Neural cell (in vitro differentiated cells): ENCODE data around the gene SLC16A4.
"Not testable (repeated sequence)": the region's sequence is repeated elsewhere in the genome, so short reads cannot be mapped to it uniquely, and the experiment has no call there.

ENCODE experiments used
- EP300 ChIP-seq: fragments of 450-650 bp; conservative IDR thresholded peaks from 2 replicates; pipeline ENCODE4 v1.6.1; 2014; ENCODE audit warnings: antibody characterized with exemption, mild to moderate bottlenecking, moderate library complexity; ENCODE audit not compliant: poor library complexity, severe bottlenecking
- EZH2 ChIP-seq: fragments of 200-600, 300-800 bp; shearing (Covaris generic), sonication (generic); IDR thresholded peaks from 2 replicates; pipeline ENCODE4 v1.6.1; 2014; ENCODE audit warnings: antibody characterized with exemption, low read length, borderline replicate concordance, mild to moderate bottlenecking; ENCODE audit not compliant: insufficient read depth, poor library complexity, severe bottlenecking
- POLR2AphosphoS5 ChIP-seq: IDR thresholded peaks from 2 replicates; pipeline ENCODE4 v1.6.1; 2012
- RAD21 ChIP-seq: fragments of 450-650 bp; conservative IDR thresholded peaks from 2 replicates; pipeline ENCODE4 v1.6.1; 2014; ENCODE audit warnings: antibody characterized with exemption, mild to moderate bottlenecking, moderate library complexity
- SMC3 ChIP-seq: fragments of 450-650 bp; conservative IDR thresholded peaks from 2 replicates; pipeline ENCODE4 v1.6.1; 2014; ENCODE audit warnings: antibody characterized with exemption, mild to moderate bottlenecking, moderate library complexity; ENCODE audit not compliant: poor library complexity
- TAF1 ChIP-seq: IDR thresholded peaks from 2 replicates; pipeline ENCODE4 v1.6.1; 2012; ENCODE audit warnings: low read depth
- TF ChIP-seq, protein P1 (sequence below): fragments of 450-650 bp; IDR thresholded peaks from 2 replicates; pipeline ENCODE4 v1.5.1; 2014; ENCODE audit warnings: antibody characterized with exemption, mild to moderate bottlenecking, moderate library complexity; ENCODE audit not compliant: poor library complexity, severe bottlenecking
- TF ChIP-seq, protein P2 (sequence below): IDR thresholded peaks from 2 replicates; pipeline ENCODE4 v1.6.1; 2012; ENCODE audit warnings: borderline replicate concordance

DNA sequence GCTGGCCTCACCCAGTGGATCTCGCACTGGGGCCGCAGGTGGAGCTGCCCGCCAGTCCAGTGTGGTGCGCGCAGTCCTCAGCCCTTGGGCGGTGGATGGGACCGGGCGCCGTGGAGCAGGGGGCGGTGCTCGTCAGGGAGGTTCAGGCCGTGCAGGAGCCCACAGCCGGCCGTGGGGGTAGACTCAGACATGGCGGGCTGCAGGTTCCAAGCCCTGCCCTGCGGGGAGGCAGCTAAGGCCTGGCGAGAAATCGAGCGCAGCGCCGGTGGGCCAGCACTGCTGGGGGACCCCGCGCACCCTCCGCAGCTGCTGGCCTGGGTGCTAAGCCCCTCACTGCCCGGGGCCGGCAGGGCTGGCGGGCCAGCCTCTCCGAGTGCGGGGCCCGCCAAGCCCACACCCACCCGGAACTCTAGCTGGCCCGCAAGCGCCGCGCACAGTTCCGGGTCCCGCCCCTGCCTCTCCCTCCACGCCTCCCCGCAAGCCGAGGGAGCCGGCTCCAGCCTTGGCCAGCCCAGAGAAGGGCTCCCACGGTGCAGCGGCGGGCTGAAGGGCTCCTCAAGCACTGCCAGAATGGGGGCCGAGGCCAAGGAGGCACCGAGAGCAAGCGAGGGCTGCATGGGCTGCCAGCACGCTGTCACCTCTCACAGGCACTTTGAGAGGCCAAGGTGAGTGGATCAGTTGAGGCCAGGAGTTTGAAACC, 5.6 kb upstream of the SLC16A4 start:
- TF ChIP-seq, protein P1, sequence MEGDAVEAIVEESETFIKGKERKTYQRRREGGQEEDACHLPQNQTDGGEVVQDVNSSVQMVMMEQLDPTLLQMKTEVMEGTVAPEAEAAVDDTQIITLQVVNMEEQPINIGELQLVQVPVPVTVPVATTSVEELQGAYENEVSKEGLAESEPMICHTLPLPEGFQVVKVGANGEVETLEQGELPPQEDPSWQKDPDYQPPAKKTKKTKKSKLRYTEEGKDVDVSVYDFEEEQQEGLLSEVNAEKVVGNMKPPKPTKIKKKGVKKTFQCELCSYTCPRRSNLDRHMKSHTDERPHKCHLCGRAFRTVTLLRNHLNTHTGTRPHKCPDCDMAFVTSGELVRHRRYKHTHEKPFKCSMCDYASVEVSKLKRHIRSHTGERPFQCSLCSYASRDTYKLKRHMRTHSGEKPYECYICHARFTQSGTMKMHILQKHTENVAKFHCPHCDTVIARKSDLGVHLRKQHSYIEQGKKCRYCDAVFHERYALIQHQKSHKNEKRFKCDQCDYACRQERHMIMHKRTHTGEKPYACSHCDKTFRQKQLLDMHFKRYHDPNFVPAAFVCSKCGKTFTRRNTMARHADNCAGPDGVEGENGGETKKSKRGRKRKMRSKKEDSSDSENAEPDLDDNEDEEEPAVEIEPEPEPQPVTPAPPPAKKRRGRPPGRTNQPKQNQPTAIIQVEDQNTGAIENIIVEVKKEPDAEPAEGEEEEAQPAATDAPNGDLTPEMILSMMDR = not testable (repeated sequence)
- TF ChIP-seq RAD21, EP300, TAF1, SMC3, POLR2AphosphoS5, EZH2: not testable (repeated sequence)
- TF ChIP-seq, protein P2, sequence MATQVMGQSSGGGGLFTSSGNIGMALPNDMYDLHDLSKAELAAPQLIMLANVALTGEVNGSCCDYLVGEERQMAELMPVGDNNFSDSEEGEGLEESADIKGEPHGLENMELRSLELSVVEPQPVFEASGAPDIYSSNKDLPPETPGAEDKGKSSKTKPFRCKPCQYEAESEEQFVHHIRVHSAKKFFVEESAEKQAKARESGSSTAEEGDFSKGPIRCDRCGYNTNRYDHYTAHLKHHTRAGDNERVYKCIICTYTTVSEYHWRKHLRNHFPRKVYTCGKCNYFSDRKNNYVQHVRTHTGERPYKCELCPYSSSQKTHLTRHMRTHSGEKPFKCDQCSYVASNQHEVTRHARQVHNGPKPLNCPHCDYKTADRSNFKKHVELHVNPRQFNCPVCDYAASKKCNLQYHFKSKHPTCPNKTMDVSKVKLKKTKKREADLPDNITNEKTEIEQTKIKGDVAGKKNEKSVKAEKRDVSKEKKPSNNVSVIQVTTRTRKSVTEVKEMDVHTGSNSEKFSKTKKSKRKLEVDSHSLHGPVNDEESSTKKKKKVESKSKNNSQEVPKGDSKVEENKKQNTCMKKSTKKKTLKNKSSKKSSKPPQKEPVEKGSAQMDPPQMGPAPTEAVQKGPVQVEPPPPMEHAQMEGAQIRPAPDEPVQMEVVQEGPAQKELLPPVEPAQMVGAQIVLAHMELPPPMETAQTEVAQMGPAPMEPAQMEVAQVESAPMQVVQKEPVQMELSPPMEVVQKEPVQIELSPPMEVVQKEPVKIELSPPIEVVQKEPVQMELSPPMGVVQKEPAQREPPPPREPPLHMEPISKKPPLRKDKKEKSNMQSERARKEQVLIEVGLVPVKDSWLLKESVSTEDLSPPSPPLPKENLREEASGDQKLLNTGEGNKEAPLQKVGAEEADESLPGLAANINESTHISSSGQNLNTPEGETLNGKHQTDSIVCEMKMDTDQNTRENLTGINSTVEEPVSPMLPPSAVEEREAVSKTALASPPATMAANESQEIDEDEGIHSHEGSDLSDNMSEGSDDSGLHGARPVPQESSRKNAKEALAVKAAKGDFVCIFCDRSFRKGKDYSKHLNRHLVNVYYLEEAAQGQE = not testable (repeated sequence)
